ENCODE data around the gene MED25. TPM values are rescaled to one million over a fixed set of nuclear protein-coding genes. Genes with fewer than 3 reads are reported as not detected.

MED25 gene
- total RNA-seq, 1 donor from 2014 or later: 72.2 TPM

DNA sequence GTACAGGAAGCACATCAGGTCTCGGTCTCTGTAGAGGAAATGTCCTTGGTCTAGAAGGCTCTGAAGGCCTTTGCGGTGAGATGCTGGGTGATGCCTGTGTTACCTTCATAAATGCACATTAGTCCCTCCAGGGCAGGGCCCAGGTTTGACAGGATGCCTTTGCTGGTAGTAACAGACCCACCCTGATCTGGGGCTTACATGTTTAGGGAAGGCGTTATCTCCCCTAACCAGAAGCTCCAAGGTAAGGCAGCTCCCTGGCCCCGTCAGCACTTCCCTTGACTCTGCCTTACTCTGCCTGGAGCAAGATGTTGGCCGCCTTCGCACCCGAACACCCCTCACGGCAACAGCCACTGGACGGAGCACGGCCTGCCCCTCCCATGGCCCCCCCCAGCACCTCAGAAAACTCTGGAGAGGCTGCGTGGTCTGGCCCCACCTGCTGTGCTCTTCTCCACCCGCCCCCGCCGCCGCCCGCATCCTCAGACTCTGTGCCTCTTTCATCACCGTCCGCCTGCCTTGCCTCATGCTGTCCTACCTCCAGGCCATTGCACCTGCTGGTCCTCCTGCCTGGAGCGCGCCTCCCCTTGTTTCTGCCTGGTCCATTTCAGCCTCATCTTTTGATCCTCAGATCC is 42.2 kb upstream of the MED25 start:
- H3K27me3 Mint-ChIP-seq (ENCODE audit: low read depth, unreplicated experiment): no peaks in the 10 kb centered on the region

DNA sequence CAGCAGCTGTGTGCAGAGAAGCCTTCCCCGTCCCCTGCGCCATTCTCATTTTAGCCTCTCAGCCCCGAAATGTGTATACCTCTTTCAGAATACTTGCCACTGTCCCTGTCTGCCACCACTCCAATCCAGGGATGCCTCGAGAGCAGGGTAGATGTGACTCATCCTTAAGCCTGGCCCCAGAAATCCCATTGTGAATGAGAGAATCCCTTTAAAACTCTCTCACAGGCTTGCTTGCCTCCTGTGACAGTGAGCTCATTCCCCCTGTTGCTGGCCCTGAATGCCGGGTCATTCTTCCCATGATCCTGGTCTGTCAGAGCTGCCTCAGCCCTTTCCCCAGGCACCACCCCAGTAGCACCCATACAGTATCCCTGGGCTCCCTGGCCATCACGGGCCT is 41.7 kb upstream of the MED25 start:
- Mint-ChIP-seq H3K4me3 (ENCODE audit: unreplicated experiment) (no peak overlapping the region), H3K9me3 (ENCODE audit: unreplicated experiment) (no peaks in the 10 kb centered on the region), H3K27ac (ENCODE audit: unreplicated experiment) (no peak overlapping the region), H3K27me3 (ENCODE audit: low read depth, unreplicated experiment) (no peaks in the 10 kb centered on the region), H3K4me1 (ENCODE audit: low read depth, unreplicated experiment) (peaks cover 2% of the 10 kb centered on the region), H3K36me3 (ENCODE audit: low read depth, unreplicated experiment) (peaks cover 21% of the 10 kb centered on the region)
- Histone ChIP-seq H3K4me1 (ENCODE audit: insufficient read depth, low read length) (no peaks in the 10 kb centered on the region), H3K9ac (ENCODE audit: low read length) (no peak overlapping the region), H4K20me1 (ENCODE audit: insufficient read depth, low read length) (peaks cover 74% of the 10 kb centered on the region), H3K9me3 (ENCODE audit: insufficient read depth, low read depth, low read length) (no peaks in the 10 kb centered on the region), H3K4me3 (ENCODE audit: insufficient read depth, low read depth, low read length) (no peak overlapping the region), H3K79me2 (ENCODE audit: insufficient read depth, low read length) (peaks cover 81% of the 10 kb centered on the region), H3K4me2 (ENCODE audit: low read length) (no peak overlapping the region), H3K27me3 (ENCODE audit: insufficient read depth, low read length) (no peaks in the 10 kb centered on the region), H3K27ac (ENCODE audit: low read depth, low read length) (no peak overlapping the region), H3K36me3 (ENCODE audit: insufficient read depth, low read length) (no peaks in the 10 kb centered on the region), H2AFZ (ENCODE audit: low read depth, low read length) (no peak overlapping the region)
- DNase-seq (ENCODE audit: low read depth) (no peak), FAIRE-seq (no peak)
- no peak for TF ChIP-seq EZH2 (IDR thresholded peaks at IDR 0.05; ENCODE audit: insufficient read depth, low read length)
- TF ChIP-seq, protein P1, sequence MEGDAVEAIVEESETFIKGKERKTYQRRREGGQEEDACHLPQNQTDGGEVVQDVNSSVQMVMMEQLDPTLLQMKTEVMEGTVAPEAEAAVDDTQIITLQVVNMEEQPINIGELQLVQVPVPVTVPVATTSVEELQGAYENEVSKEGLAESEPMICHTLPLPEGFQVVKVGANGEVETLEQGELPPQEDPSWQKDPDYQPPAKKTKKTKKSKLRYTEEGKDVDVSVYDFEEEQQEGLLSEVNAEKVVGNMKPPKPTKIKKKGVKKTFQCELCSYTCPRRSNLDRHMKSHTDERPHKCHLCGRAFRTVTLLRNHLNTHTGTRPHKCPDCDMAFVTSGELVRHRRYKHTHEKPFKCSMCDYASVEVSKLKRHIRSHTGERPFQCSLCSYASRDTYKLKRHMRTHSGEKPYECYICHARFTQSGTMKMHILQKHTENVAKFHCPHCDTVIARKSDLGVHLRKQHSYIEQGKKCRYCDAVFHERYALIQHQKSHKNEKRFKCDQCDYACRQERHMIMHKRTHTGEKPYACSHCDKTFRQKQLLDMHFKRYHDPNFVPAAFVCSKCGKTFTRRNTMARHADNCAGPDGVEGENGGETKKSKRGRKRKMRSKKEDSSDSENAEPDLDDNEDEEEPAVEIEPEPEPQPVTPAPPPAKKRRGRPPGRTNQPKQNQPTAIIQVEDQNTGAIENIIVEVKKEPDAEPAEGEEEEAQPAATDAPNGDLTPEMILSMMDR (IDR thresholded peaks at IDR 0.05; ENCODE audit: insufficient read depth, low read depth, low read length): no peak

More for the DNA sequence above, 42.2 kb upstream of the MED25 start:
- H2AFZ ChIP-seq (ENCODE audit: low read depth, low read length): no peak overlapping the region
- H3K27ac Mint-ChIP-seq (ENCODE audit: unreplicated experiment): no peak overlapping the region
- no peaks in the 10 kb centered on the region for H3K27me3 ChIP-seq (ENCODE audit: insufficient read depth, low read length)
- H4K20me1 ChIP-seq (ENCODE audit: insufficient read depth, low read length): peaks cover 73% of the 10 kb centered on the region
- no peaks in the 10 kb centered on the region for H3K9me3 Mint-ChIP-seq (ENCODE audit: unreplicated experiment)
- H3K79me2 ChIP-seq (ENCODE audit: insufficient read depth, low read length): peaks cover 81% of the 10 kb centered on the region
- H3K36me3 Mint-ChIP-seq (ENCODE audit: low read depth, unreplicated experiment): peaks cover 18% of the 10 kb centered on the region
- no peaks in the 10 kb centered on the region for H3K9me3 ChIP-seq (ENCODE audit: insufficient read depth, low read depth, low read length)
- H3K4me3 Mint-ChIP-seq (ENCODE audit: unreplicated experiment): no peak overlapping the region
- H3K4me1 ChIP-seq (ENCODE audit: insufficient read depth, low read length): no peaks in the 10 kb centered on the region
- peaks cover 2% of the 10 kb centered on the region for H3K4me1 Mint-ChIP-seq (ENCODE audit: low read depth, unreplicated experiment)
- DNase-seq (ENCODE audit: low read depth): no peak
- no peak for TF ChIP-seq EZH2 (IDR thresholded peaks at IDR 0.05; ENCODE audit: insufficient read depth, low read length)
- TF ChIP-seq, protein P1 (IDR thresholded peaks at IDR 0.05; ENCODE audit: insufficient read depth, low read depth, low read length): no peak
- FAIRE-seq: no peak
- no peaks in the 10 kb centered on the region for H3K36me3 ChIP-seq (ENCODE audit: insufficient read depth, low read length)
- H3K9ac ChIP-seq (ENCODE audit: low read length): no peak overlapping the region
- no peak overlapping the region for H3K27ac ChIP-seq (ENCODE audit: low read depth, low read length)
- H3K4me3 ChIP-seq (ENCODE audit: insufficient read depth, low read depth, low read length): no peak overlapping the region
- no peak overlapping the region for H3K4me2 ChIP-seq (ENCODE audit: low read length)
